ENCODE results near the gene SNRNP40. TPM values are rescaled to one million over a fixed set of nuclear protein-coding genes. Genes with fewer than 3 reads are reported as not detected.

Gene SNRNP40
- total RNA-seq, 1 donor from 2014 or later, result 35.2 TPM

DNA sequence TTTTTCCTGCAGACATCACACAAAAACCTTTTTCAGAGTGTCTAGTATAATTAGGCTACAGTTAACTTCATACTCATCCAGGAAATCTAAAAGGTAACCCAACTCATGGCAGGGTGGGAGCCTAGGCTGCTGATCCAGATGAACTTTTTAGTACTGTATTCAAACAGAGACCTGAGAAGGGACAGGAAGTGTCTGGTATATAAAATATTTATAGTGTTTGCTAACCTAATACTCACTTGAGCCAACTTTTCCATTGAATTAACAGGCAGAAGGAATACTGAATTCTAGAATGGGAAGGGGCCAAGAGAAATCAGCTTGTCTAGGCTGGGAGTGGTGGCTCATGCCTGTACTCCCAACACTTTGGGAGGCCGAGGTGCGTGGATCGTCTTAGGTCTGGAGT is 34.7 kb downstream of the SNRNP40 start:
- intact Hi-C loops (cut with DNase I), result no loop called here
- Histone ChIP-seq H3K4me1 (no peaks in the 10 kb centered on the region), H3K36me3 (peaks cover 91% of the 10 kb centered on the region), H3K4me3 (no peak overlapping the region), H3K9me3 (no peaks in the 10 kb centered on the region), H3K27ac (no peak overlapping the region), H3K27me3 (no peaks in the 10 kb centered on the region)
- DNase-seq (no peak), ATAC-seq (no peak)
- TF ChIP-seq, protein P1, sequence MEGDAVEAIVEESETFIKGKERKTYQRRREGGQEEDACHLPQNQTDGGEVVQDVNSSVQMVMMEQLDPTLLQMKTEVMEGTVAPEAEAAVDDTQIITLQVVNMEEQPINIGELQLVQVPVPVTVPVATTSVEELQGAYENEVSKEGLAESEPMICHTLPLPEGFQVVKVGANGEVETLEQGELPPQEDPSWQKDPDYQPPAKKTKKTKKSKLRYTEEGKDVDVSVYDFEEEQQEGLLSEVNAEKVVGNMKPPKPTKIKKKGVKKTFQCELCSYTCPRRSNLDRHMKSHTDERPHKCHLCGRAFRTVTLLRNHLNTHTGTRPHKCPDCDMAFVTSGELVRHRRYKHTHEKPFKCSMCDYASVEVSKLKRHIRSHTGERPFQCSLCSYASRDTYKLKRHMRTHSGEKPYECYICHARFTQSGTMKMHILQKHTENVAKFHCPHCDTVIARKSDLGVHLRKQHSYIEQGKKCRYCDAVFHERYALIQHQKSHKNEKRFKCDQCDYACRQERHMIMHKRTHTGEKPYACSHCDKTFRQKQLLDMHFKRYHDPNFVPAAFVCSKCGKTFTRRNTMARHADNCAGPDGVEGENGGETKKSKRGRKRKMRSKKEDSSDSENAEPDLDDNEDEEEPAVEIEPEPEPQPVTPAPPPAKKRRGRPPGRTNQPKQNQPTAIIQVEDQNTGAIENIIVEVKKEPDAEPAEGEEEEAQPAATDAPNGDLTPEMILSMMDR (IDR thresholded peaks at IDR 0.05), result no peak

DNA sequence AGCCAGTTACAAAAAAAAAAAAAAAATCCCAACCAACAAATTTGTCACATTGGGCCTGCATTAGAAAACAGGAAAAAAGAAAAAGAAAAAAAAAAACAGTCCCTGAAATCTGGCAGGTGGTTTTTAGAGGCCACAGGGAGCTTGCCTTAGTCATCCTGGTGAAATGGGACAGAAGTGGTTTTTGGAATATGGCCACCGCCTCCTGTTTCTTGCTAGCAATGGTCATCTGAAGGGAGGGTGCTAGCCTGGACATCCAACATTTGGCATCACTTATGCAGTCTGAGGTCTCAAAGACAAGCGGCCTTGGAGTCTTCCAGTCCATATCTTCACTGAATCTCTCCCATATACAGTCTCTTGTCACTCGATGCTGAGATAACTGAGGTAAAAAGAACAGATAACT is 36.8 kb downstream of the SNRNP40 start:
- ATAC-seq (no peak), DNase-seq (no peak)
- Histone ChIP-seq H3K4me1 (no peaks in the 10 kb centered on the region), H3K36me3 (peaks cover 72% of the 10 kb centered on the region), H3K4me3 (no peak overlapping the region), H3K9me3 (no peaks in the 10 kb centered on the region), H3K27me3 (no peaks in the 10 kb centered on the region), H3K27ac (no peak overlapping the region)
- intact Hi-C loops (cut with DNase I), result no loop called here
- TF ChIP-seq, protein P1 (IDR thresholded peaks at IDR 0.05), result no peak

DNA sequence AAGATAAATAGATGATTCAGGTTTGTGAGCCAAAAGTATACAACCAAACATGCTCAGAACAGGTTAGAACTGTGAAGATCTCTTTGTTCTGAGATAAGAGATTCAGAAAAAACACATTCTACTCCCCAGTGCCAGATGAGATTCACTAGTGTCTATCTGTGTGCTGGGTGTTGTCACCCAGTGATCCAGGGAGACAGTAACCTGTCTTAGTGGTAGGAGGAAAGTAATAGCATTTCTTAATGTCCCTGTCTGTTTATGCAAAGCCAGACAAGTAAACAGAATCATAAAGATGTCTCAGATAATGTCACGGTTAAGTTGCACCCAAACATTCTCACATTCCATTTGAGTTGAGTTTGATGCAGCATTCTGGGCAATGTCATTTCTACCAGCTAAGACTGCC is 38.0 kb downstream of the SNRNP40 start:
- Histone ChIP-seq H3K36me3 (peaks cover 65% of the 10 kb centered on the region), H3K27ac (no peak overlapping the region), H3K27me3 (no peaks in the 10 kb centered on the region), H3K4me3 (no peak overlapping the region), H3K9me3 (no peaks in the 10 kb centered on the region), H3K4me1 (no peaks in the 10 kb centered on the region)
- ATAC-seq (no peak), DNase-seq (no peak)
- intact Hi-C loops (cut with DNase I), result no loop called here
- TF ChIP-seq, protein P1 (IDR thresholded peaks at IDR 0.05), result no peak

DNA sequence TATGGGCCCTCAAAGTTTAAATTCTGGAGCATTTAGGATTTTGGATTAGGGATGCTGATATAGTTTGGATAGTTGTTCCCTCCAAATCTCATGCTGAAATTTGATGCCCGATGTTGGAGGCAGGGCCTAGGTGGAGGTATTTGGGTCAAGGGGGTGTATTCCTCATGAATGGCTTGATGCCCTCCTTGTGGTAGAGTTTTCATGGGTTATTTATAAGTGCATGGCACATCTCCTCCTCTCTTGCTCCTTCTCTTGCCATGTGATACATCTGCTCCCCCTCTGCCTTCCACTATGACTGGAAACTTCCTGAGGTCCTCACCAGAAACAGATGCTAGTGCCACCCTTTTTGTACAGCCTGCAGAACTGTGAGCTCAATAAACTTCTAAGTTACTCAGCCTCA is 39.4 kb downstream of the SNRNP40 start:
- DNase-seq, result no peak
- Histone ChIP-seq H3K4me1 (no peaks in the 10 kb centered on the region), H3K36me3 (peaks cover 52% of the 10 kb centered on the region), H3K27ac (no peak overlapping the region), H3K27me3 (no peaks in the 10 kb centered on the region), H3K9me3 (no peaks in the 10 kb centered on the region), H3K4me3 (no peak overlapping the region)
- intact Hi-C loops (cut with DNase I), result no loop called here
- no peak for ATAC-seq
- TF ChIP-seq, protein P1 (IDR thresholded peaks at IDR 0.05), result no peak

DNA sequence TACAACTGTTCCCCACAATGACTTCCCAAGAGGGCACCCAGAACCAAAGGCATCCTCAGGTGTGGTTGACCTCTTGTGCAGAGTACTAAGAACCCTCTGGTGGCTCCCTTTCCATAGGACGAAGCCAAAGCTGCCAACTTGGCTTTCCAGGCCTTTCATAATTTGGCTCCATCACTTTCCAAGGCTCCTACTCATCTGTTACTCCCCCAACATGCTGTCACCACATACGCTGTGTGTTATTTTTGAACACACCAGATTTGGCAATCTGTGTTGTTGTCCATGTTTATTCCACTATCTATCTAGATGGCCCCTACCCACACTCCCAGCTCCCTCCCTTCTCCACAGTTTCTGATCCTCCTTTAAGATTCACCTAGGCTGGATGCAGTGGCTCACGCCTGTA is 46.7 kb downstream of the SNRNP40 start:
- Histone ChIP-seq H3K27ac (no peak overlapping the region), H3K36me3 (no peaks in the 10 kb centered on the region), H3K9me3 (no peaks in the 10 kb centered on the region), H3K4me1 (no peaks in the 10 kb centered on the region), H3K27me3 (no peaks in the 10 kb centered on the region), H3K4me3 (no peak overlapping the region)
- ATAC-seq (no peak), DNase-seq (no peak)
- TF ChIP-seq, protein P1 (IDR thresholded peaks at IDR 0.05), result no peak
- intact Hi-C loops (cut with DNase I), result no loop called here

DNA sequence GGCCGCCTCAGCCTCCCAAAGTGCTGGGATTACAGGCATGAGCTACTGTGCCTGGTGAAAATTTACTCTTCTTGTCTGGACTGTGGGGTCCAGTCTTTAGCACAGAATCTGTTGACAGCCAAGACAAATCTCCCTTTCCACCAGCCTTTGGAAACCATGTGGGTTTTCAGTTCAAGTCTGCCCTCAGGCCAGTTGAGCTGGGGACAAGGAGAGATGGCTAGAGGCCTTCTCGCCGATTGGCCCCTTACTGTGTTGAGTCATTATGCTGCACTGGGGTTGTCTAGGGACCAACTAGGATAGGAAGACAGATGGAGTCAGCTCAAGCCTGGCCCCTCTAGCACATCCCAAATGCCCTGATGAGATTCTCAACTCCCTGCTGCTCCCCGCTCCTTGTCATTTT is 48.3 kb downstream of the SNRNP40 start:
- H3K4me3 ChIP-seq, result no peak overlapping the region
- no peak for ATAC-seq
- TF ChIP-seq, protein P1 (IDR thresholded peaks at IDR 0.05), result no peak
- intact Hi-C loops (cut with DNase I), result no loop called here
- no peaks in the 10 kb centered on the region for H3K4me1 ChIP-seq
- no peak overlapping the region for H3K27ac ChIP-seq
- H3K9me3 ChIP-seq, result no peaks in the 10 kb centered on the region
- no peaks in the 10 kb centered on the region for H3K36me3 ChIP-seq
- H3K27me3 ChIP-seq, result no peaks in the 10 kb centered on the region
- DNase-seq, result no peak
